NCI-H2196 treated with DMSO at 0.1 percent for 48 hours (cell line): ENCODE results near the gene TAF15.

Source experiments
- DNase-seq: peaks from one replicate; lab custom pipeline; 2025; ENCODE audit not compliant: unreplicated experiment; lab: John Stamatoyannopoulos, UW

TAF15 gene

GRCh38 chr17:35817196-35817595 is 7.9 kb downstream of the TAF15 start:
- DNase-seq: no peak

DNA sequence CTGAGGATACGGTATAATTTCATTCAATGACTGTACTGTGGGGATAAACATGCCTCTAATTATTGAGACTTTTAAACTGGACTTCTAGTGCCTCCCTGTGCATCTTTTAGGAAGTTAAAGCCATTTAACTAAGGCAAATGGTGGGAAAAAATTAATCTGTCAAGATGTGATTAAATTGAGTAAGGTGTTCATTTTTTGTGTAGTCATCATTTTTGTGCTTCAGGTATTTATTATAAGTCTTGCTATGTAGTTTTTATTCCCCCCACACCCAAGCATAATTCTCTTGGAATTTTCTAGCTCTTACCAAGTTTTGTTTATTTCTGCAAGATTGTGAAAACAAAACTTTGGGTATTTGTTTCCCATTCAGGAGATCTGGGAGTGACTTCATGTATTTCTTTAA is 10.2 kb downstream of the TAF15 start:
- no peak for DNase-seq

- DNase-seq: no peak
Measured at GRCh38 chr17:35821308-35821707, 12.0 kb downstream of the TAF15 start.

GRCh38 chr17:35825206-35825605 is 15.9 kb downstream of the TAF15 start:
- DNase-seq: no peak

GRCh38 chr17:35841101-35841500 is 31.8 kb downstream of the TAF15 start:
- no peak for DNase-seq

DNA sequence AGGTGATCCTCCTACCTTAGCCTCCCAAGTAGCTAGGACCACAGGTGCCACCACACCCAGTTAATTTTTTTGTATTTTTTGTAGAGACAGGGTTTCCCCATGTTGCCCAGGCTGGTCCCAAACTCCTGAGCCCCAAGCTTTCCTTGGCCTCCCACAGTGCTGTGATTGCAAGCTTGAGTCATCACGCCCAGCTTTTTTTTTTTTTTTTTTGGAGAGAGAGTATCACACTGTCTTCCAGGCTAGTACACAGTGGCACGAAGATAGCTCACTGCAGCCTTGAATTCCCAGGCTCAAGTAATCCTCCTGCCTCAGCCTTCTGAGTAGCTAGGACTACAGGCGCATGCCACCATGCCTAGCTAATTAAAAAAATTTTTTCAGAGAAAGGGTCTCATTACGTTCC is 32.2 kb downstream of the TAF15 start:
- DNase-seq: no peak

DNA sequence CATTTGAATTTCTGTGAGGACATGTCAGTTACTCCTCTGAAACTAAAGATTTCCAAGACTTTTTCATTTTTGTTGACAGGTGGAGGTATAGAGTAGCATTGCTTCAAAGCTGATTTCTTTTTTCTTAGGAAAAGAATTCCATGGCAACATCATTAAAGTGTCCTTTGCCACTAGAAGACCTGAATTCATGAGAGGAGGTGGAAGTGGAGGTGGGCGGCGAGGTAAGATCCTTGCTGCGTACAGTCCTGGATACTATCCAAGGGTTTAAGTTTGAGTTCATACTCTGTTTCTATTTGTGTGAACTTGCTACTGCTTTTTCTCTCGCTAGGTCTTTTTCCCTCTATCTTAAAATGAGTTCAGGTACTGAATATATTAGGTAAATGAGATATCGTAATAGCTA is 33.0 kb downstream of the TAF15 start:
- DNase-seq: no peak

- no peak for DNase-seq
Measured at GRCh38 chr17:35843698-35844097, 34.4 kb downstream of the TAF15 start.

GRCh38 chr17:35844547-35844946 is 35.3 kb downstream of the TAF15 start:
- no peak for DNase-seq

GRCh38 chr17:35846055-35846809 is 36.9 kb downstream of the TAF15 start:
- no peak for DNase-seq

DNA sequence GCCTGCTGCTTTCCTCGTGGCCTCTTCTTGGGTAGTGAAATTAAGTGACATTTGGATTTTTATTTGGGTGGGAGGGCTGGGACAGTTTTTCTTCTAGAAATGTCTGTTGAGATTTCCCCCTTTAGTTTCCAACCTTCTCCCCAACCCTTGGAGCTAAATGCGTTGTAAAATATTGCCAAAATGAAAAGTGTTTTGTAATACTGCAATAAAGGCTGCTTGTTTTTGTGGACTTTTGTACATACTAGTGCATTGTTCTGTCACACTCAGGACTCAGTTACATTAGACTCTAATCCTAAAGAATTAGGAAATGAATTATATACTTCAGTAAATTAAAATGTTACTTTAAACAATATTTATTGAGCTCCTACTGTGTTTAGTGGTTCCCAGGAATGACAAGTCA is 37.7 kb downstream of the TAF15 start:
- no peak for DNase-seq

GRCh38 chr17:35847633-35848373 is 38.5 kb downstream of the TAF15 start:
- DNase-seq: no peak

GRCh38 chr17:35849469-35850348 is 40.4 kb downstream of the TAF15 start:
- peak; percentile 23 for DNase-seq

- no peak for DNase-seq
Measured at GRCh38 chr17:35855965-35856364, 46.7 kb downstream of the TAF15 start.

DNA sequence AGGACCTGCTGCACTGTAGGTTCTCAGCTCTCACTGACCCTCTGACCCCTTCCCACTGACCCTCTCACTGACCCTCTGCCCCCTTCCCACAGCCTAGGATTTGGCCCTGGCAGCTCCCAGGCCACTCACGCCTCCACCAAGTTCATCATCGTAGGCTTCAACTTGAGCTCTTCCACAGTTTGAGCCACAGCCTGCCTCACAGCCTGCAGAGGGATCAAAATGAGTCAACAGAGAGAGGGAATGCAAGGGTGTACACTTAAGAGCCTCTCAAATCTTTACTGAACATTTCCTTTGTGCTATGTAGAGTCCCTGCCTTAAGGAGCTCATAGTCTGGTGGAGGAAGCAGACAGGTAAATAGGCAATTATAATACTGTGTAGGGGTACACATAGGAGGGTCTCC is 47.3 kb downstream of the TAF15 start:
- no peak for DNase-seq

GRCh38 chr17:35864853-35865252 is 55.6 kb downstream of the TAF15 start:
- DNase-seq: no peak

DNA sequence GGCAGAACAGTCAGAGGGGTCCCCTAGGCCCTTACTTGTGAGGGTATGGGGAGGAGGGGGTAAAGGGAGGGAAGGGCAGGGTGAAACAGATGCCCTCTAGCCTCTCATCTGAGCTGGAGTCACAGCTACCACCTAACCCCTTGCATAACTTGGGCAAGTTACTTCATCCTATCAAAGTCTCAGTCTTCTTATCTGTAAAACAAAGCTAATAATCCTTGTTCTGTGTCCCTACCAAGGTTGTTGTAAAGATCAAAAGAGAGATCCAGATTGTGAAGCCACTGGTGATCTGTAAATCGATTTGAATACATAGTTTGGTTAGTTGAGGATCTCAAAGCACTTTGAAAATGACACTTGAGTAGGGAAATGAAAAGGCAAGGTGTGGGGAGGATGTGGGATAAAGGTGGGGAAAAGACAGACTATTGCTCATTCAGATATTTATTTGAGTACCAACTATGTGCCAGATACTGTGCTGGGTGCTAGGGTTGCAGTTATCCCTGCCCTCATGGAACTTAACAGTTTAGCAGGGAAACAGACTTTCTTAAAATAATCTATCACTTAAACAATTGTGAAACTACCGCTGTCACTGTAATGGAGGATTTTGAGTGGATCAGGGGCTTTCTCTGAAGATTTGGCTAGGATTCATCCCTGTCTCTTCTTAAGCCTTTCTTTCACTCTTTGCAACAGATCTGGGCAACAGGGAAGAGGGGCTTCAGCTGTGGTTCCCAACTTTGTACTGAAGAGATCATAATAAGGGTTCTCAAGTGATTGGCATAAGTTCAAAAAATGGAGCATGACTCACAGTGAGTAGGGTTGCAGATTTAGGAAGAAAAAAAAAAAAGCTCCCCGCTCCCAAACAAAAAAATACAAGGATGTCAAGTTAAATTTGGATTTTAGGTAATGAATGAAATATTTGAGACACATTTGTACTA is 56.4 kb downstream of the TAF15 start:
- no peak for DNase-seq

GRCh38 chr17:35866341-35866950 is 57.2 kb downstream of the TAF15 start:
- DNase-seq: no peak

DNA sequence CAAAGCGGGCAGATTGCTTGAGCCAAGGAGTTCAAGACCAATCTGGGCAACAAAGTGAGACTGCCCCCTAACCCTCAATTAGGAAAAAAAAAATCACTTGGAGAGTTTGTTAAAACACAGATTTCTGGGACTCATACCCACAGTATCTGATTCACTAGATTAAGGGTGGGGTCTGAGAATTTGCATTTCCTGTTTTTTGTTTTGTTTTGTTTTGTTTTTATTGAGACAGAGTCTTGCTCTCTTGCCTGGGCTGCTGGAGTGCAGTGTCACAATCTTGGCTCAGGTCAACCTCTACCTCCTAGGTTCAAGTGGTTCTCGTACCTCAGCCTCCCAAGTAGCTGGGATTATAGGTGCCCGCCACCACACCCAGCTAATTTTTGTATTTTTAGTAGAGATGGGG is 58.3 kb downstream of the TAF15 start:
- DNase-seq: no peak

DNA sequence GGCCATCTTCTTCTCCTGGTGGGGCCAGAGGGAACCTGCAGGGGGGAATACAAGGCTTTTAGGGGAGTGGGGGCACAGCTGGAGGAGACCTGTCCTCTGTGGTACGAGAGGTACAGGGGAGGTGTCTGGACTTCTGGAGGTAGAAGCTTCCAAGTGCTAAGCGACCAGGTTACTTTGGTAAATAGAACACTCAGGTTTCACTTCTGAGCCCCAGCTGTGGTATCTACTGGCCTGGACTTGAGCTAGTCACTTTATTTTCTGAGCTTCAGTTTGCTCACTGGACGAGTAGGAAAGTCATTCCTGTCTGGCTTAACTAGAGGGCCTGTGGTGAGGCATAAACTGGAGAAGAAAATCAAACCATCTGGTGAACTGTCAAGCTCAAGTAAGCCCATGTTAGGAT is 59.5 kb downstream of the TAF15 start, which contains the start of gene HEATR9:
TSS of gene HEATR9 (minus strand) at position 155 of the 400 bp plus-strand sequence. CDS start at position 6, 149 bp downstream.
- DNase-seq: no peak
